ENCODE data around the gene UNC13C.

UNC13C gene

GRCh38 chr15:54517366-54517765 lies 539.1 kb downstream of the UNC13C start:
- no peak for DNase-seq (ENCODE audit: low spot score)
- TF ChIP-seq, protein P1, sequence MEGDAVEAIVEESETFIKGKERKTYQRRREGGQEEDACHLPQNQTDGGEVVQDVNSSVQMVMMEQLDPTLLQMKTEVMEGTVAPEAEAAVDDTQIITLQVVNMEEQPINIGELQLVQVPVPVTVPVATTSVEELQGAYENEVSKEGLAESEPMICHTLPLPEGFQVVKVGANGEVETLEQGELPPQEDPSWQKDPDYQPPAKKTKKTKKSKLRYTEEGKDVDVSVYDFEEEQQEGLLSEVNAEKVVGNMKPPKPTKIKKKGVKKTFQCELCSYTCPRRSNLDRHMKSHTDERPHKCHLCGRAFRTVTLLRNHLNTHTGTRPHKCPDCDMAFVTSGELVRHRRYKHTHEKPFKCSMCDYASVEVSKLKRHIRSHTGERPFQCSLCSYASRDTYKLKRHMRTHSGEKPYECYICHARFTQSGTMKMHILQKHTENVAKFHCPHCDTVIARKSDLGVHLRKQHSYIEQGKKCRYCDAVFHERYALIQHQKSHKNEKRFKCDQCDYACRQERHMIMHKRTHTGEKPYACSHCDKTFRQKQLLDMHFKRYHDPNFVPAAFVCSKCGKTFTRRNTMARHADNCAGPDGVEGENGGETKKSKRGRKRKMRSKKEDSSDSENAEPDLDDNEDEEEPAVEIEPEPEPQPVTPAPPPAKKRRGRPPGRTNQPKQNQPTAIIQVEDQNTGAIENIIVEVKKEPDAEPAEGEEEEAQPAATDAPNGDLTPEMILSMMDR (IDR thresholded peaks at IDR 0.05; ENCODE audit: extremely low read depth, missing control alignments), result no peak

- TF ChIP-seq, protein P1 (IDR thresholded peaks at IDR 0.05; ENCODE audit: extremely low read depth, missing control alignments), result no peak
- DNase-seq (ENCODE audit: low spot score), result no peak
Measured at GRCh38 chr15:54518156-54518882, 540.1 kb downstream of the UNC13C start.

- TF ChIP-seq, protein P1 (IDR thresholded peaks at IDR 0.05; ENCODE audit: extremely low read depth, missing control alignments), result no peak
- no peak for DNase-seq (ENCODE audit: low spot score)
Measured at GRCh38 chr15:54519577-54519976, 541.3 kb downstream of the UNC13C start.

GRCh38 chr15:54520616-54521015 lies 542.4 kb downstream of the UNC13C start:
- DNase-seq (ENCODE audit: low spot score), result no peak
- TF ChIP-seq, protein P1 (IDR thresholded peaks at IDR 0.05; ENCODE audit: extremely low read depth, missing control alignments), result no peak

GRCh38 chr15:54521206-54521605 lies 543.0 kb downstream of the UNC13C start:
- no peak for DNase-seq (ENCODE audit: low spot score)
- TF ChIP-seq, protein P1 (IDR thresholded peaks at IDR 0.05; ENCODE audit: extremely low read depth, missing control alignments), result no peak

DNA sequence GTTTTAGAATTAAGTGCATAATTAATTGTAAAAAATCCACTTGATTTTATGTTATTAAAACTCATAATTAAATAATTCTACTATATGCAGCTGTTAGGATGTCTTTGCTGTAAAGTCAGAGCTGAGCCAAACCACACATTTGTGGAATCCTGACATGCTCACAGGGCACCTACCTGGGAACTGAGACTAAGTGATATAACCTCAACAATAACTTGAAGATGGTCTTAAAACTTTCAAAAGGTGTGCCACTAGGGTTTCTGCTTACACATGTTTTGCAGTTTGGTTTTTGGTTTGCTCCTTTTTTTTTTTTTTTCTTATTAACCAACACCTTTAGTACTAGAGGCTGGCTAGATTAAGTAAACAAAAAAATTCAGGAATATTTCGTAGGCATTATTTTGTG lies 549.8 kb downstream of the UNC13C start:
- TF ChIP-seq, protein P1 (IDR thresholded peaks at IDR 0.05; ENCODE audit: extremely low read depth, missing control alignments), result no peak
- DNase-seq (ENCODE audit: low spot score), result no peak

- TF ChIP-seq, protein P1 (IDR thresholded peaks at IDR 0.05; ENCODE audit: extremely low read depth, missing control alignments), result no peak
- DNase-seq (ENCODE audit: low spot score), result no peak
Measured at GRCh38 chr15:54540721-54541120, 562.5 kb downstream of the UNC13C start.

All from GM20000 (cell line).